HG03175 (cell line): ENCODE measurements around the gene GNB1L.
"Not testable (repeated sequence)": the region's sequence is repeated elsewhere in the genome, so short reads cannot be mapped to it uniquely, and the experiment has no call there.

Experiments used
- ATAC-seq: cut with Tn5 transposase; IDR thresholded peaks from one replicate; pipeline ENCODE4 v1.9.1; 2021; ENCODE audit warnings: mild to moderate bottlenecking, moderate library complexity; ENCODE audit not compliant: unreplicated experiment

GNB1L gene

DNA sequence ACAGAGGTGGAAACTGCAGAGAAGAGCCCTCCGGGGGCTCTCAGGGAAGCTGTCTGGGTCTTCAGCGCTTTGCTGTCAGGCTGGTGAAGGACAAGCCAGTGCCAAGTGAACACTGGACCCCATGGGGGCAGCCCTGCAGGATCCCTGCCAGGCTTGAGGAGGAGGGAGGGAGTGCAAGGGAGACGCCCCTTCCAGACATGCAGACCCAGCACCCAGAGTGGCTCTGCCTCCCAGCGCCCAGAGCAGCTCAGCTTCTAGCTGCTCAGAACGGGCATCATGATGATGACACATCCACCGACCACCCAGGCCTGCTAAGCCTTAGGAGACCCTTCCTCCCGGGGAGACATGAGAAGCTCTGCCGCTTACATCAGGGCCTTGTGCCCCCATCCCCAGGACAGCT, 54.4 kb downstream of the GNB1L start:
- no peak for ATAC-seq

DNA sequence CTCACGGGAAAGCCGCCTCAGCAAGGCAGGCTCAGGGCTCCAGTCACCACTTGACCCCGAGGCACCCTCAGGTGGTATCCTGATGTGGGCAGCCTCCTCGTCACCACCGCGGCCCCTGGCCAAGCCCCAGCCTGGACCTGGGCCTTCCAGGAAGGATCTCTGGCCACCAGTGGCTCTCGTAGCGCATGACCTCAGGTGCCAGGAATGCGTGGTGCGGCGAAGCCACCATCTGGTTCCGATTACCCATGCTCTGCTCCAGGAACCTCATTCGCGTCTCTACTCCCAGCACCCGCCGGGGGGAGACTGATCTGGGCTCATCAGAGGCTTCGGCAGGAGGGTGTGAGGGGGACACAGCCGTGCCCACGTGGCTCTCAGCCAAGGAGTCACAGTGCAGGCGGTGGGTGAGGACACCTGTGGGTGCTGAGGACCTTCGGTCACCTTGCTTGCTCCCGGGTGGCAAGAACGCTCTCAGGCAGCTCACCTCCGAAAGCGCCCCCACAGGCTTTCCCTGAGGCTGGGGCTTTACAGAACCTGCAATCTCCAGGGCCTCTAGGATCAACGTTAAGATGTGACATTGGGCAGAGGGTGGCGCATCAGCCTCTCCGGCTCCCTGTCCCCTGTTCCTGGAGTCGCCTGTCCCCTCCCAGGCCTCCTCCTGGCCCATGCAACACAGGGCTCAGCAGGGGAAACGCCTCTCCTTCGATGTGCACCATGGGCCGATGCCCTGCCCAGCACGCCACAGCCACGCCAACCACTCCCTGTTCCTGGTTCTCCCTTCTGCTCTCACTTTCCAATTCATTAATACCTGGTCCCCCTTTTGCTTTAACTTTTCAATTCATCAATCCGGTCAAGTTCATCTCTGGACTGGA, 55.1 kb downstream of the GNB1L start:
- ATAC-seq, result no peak

DNA sequence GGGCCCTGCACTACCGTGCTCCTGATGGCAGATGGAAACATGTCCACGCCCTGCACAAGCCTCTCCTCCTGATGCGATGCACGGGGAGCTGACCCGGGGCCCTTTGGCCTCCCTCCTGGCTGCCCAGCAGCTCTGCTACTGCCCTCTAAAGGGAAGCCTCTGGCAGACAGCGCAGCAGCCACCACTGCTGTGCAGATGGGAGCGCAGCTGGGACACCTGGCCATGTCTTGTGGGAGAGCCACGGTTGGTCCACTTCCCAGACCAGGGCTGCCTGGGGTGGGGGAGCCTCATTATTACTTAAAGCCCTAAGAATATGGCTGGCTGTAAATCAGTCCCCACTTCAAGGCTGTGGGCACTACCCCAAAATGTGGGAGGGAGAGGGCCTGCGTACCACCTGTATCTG, 55.8 kb downstream of the GNB1L start:
- ATAC-seq, result no peak

DNA sequence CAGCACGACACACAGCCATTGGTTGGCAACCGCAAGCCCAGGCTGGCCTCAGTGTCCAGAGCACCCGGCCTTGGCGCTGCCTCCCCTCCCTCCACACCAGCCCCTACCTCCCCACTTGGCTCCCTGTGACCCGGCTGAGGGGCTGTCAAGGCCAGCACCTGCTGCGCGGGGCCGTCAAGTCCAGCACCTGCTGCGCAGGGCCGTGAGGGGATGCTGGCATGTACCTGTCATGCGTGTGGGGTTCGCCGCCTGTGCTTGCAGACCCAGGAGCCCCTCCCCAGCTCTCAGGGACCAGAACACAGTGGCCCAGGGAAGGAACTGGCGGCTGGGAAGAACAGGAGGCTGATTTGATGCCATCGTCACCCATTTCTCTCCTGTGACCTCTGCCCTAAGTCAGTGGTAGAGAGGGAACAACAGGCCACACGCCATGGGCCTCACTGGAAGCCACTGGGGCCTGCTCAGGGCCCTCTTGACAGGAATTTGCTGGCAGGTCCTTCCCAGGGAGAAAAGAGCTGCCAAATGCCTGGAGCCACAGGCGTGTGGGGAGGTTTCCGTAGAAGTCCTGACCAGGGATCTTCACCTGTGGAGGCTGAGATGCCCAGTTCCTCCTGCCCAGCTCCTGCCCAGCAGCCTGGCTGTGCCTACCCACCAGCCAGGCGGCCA, 56.5 kb downstream of the GNB1L start:
- no peak for ATAC-seq

DNA sequence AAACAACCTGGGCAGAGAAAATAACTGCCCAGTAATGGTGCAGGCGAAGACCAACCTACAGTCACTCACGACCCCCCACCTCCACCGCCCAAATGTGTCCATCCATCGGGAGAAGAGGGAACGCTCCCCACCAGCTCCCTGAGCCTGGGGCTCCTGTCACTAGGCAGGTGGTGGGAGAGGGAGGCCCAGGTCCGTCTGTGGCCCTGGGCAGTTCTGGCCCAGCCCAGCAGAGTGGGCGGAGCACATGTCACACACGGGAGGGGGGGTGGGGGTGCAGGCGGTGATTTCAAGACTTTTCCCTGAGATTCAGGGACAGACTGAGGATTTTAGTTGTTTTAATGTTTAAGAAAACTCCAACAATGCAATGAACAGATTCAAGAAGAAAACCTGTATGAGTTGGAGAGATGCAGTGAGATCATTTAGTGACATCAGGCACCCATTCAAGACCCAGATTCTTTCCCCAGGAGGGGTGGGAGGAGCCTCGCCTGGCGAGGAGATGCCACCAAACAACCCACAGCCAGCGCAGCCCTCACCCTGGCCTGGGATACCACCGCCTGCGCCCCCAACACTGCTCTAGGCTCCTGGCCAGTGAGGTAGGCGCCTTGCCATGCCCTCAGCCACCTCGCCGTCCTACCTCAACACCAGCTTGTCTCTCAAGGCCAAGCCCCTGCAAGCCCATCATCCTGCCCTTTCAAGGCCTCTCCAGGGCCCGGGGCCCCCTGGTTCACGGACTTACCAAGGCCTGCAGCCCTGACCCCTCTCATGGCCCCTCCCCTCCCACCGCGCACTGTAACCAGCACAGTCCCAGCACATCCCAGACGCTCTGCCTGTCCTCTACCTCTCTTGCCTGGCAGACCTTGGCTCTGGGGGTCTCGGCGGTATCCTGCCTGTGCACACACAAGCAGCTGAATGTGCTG, 57.3 kb downstream of the GNB1L start:
- no peak for ATAC-seq

DNA sequence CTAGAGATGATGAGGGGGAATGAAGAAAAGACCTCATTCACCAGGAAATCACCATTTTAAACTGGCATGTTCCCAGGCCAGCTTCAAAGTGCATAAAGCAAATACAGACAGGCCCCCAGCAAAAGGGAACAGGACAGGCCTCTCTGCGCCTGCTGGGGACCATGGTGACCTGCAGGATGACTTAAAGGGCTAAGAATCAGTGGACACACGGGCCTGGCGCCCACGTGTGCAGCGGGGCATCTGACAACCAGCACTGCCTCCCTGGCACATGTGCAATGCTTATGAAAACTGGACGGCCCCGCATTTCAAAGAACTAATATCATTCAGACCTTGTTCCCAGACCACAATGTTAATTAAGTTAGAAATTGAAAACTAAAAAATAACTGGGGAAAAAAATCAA, 58.5 kb downstream of the GNB1L start:
- ATAC-seq, result no peak

DNA sequence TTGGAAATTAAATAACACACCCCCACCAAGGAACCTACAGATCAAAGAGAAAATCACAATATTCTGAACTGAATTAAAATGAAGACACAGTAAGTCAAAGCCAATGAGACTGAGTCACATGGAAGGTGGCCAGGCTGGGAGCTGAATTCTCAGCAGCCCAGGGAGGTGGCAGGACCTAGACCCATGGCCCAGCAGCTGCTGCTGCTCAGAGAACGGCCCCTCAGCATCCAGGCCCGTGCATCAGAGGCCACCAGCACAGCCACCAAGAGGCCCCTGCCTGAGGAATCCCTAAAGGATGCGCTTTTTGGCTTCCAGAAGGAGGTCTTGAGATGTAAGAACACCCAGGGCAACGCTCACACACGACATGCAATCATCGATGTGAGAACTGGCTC, 59.1 kb downstream of the GNB1L start:
- ATAC-seq, result no peak

DNA sequence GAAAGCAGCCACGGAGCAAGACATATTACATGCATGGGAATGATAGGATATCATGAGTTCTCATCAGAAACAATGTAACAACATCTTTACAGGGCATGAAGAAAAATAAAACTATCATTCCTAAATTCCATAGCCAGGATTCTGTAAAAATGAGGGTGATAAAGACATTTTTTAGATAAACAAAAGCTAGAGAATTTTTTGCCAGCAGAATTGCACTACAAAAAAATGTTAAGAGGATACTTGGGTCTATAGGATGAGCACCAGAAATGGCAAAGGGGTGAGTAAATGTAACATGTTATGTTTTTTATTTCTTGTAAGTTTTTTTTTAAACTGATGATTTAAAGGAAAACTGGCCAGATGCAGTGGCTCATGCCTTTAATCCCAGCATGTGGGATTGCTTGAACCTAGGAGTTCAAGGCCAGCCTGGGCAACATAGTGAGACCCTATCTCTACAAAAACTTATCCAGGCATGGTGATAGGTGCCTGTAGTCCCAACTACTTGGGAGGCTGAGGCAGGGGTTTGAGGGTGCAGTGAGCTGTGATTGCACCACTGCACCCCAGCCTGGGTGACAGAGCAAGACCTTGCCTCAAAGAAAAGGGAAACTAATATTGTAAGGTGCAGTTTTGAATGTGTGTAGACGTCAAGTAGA, 60.9 kb downstream of the GNB1L start:
- ATAC-seq, result no peak

GRCh38 chr22:19793161-19793560, 61.5 kb downstream of the GNB1L start:
- ATAC-seq, result no peak

GRCh38 chr22:19792383-19792896, 62.2 kb downstream of the GNB1L start:
- ATAC-seq, result not testable (repeated sequence)

DNA sequence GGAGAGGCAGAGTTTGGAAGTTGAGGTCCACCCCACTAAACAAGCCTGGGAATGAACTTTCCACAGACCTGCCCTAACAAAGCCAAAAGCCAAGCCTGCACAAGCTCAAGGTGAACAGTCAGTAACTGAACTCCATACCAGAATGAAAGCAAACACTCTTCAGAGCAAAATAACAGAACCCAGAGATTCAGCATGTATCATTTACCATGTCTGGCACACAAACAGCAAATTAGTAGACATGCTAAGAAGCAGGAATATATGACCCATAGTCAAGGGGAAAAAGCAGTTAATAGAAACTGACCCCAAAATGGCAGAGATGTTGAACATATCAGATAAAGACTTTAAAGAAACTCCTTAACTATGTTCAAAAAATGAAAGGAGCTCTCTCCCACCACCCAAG, 62.8 kb downstream of the GNB1L start:
- ATAC-seq, result no peak

GRCh38 chr22:19791243-19791642, 63.4 kb downstream of the GNB1L start:
- no peak for ATAC-seq

- ATAC-seq, result no peak
Measured at GRCh38 chr22:19789828-19790227, 64.8 kb downstream of the GNB1L start.

DNA sequence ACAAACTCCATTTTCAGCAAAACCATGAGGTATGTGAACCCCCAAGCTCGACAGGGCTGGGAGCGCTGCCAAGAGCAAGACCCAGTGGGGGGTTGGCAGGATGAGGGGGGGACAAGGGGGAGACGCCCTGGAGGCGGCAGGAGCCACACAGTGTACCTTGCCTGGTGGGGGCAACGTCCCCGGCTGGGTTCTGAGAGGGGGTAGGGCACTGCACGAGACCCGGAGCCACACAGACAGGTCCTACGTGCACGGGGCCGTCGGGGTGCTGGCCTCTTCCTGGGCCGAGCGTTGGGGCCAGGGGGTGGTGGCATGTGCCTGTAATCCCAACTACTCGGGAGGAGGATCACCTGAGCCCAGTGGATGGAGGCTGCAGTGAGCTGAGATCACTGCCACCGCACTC, 65.3 kb downstream of the GNB1L start:
- ATAC-seq, result no peak

GRCh38 chr22:19788661-19789225, 65.9 kb downstream of the GNB1L start:
- ATAC-seq, result no peak

DNA sequence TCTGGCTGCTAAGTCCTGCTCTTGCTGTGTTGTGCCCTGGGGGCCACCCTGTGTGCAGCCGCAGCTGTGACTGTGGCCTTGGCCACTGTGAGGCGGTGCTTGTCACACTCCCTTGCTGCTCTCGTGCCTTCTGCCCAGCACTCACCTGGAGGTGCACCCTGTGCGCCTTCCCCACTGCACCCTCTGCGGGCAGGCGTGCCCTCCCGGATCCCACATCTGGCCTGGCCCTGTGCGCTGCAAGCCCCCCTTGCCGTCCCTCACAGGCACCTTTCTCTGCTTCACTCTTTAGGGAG, 66.9 kb downstream of the GNB1L start:
- no peak for ATAC-seq

- no peak for ATAC-seq
Measured at GRCh38 chr22:19786959-19787848, 67.5 kb downstream of the GNB1L start.

DNA sequence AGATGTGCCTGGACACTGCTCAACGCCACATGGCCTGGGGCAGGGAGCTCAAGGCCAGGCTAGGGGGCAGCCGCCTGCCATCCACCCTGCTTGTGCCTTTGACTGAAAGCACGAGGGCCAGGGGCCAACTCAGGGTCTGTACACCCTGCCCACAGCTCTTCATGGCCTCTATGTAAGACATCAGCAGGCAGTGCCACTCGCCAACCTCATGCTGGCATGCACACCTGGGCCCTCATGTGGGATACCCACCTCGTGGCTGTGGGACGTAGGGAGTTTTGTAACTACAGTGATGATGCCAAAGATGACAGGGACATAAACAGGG, 68.4 kb downstream of the GNB1L start:
- no peak for ATAC-seq

- no peak for ATAC-seq
Measured at GRCh38 chr22:19785461-19786263, 69.0 kb downstream of the GNB1L start.
